ENCODE data around the gene SHISA9.

DNA sequence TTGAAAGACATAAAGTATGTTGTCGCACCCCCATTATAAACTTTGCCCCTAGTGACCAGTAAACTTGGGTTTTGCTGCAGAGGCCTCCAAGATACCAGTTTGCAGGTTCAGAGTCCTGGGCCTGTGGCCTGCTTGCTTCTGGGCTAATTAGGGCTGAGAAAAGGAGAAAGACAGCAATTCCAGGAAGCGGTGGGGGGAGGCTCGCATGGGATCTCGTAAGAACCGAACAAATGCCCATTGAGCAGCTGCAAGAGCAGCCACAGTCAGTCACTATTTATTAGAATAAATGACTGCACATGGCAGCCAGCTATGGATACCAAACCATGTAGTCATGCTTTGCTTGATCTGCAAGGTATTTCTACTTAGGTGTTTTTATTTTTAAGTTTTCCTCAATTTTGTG is 4.9 kb downstream of the SHISA9 start:
- TF ChIP-seq SRF (IDR thresholded peaks at IDR 0.05; ENCODE audit: low read depth) (no peak), POLR2A (IDR thresholded peaks at IDR 0.05; ENCODE audit: borderline replicate concordance, extremely low read depth, insufficient read depth, insufficient read length) (no peak), TCF7L2 (IDR thresholded peaks at IDR 0.05; ENCODE audit: borderline replicate concordance, extremely low read depth, insufficient read depth, insufficient read length) (no peak), POLR2AphosphoS5 (IDR thresholded peaks at IDR 0.05; ENCODE audit: low read depth, low read length) (no peak), FOSL1 (IDR thresholded peaks at IDR 0.05; ENCODE audit: low read depth) (no peak), SIN3A (IDR thresholded peaks at IDR 0.05; ENCODE audit: low read depth) (no peak), EZH2 (IDR thresholded peaks at IDR 0.05) (no peak)
- TF ChIP-seq, protein P1, sequence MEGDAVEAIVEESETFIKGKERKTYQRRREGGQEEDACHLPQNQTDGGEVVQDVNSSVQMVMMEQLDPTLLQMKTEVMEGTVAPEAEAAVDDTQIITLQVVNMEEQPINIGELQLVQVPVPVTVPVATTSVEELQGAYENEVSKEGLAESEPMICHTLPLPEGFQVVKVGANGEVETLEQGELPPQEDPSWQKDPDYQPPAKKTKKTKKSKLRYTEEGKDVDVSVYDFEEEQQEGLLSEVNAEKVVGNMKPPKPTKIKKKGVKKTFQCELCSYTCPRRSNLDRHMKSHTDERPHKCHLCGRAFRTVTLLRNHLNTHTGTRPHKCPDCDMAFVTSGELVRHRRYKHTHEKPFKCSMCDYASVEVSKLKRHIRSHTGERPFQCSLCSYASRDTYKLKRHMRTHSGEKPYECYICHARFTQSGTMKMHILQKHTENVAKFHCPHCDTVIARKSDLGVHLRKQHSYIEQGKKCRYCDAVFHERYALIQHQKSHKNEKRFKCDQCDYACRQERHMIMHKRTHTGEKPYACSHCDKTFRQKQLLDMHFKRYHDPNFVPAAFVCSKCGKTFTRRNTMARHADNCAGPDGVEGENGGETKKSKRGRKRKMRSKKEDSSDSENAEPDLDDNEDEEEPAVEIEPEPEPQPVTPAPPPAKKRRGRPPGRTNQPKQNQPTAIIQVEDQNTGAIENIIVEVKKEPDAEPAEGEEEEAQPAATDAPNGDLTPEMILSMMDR (IDR thresholded peaks at IDR 0.05 in 2 of 3, conservative IDR thresholded peaks at IDR 0.05 in 1 of 3; ENCODE audit: borderline replicate concordance in 1 of 3, insufficient read depth in 1 of 3, low read depth in 2 of 3, low read length in 2 of 3), result no peak
- TF ChIP-seq, protein P2, sequence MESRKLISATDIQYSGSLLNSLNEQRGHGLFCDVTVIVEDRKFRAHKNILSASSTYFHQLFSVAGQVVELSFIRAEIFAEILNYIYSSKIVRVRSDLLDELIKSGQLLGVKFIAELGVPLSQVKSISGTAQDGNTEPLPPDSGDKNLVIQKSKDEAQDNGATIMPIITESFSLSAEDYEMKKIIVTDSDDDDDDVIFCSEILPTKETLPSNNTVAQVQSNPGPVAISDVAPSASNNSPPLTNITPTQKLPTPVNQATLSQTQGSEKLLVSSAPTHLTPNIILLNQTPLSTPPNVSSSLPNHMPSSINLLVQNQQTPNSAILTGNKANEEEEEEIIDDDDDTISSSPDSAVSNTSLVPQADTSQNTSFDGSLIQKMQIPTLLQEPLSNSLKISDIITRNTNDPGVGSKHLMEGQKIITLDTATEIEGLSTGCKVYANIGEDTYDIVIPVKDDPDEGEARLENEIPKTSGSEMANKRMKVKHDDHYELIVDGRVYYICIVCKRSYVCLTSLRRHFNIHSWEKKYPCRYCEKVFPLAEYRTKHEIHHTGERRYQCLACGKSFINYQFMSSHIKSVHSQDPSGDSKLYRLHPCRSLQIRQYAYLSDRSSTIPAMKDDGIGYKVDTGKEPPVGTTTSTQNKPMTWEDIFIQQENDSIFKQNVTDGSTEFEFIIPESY (IDR thresholded peaks at IDR 0.05; ENCODE audit: extremely low read depth, insufficient replicate concordance, low read length), result no peak
- TF ChIP-seq, protein P3, sequence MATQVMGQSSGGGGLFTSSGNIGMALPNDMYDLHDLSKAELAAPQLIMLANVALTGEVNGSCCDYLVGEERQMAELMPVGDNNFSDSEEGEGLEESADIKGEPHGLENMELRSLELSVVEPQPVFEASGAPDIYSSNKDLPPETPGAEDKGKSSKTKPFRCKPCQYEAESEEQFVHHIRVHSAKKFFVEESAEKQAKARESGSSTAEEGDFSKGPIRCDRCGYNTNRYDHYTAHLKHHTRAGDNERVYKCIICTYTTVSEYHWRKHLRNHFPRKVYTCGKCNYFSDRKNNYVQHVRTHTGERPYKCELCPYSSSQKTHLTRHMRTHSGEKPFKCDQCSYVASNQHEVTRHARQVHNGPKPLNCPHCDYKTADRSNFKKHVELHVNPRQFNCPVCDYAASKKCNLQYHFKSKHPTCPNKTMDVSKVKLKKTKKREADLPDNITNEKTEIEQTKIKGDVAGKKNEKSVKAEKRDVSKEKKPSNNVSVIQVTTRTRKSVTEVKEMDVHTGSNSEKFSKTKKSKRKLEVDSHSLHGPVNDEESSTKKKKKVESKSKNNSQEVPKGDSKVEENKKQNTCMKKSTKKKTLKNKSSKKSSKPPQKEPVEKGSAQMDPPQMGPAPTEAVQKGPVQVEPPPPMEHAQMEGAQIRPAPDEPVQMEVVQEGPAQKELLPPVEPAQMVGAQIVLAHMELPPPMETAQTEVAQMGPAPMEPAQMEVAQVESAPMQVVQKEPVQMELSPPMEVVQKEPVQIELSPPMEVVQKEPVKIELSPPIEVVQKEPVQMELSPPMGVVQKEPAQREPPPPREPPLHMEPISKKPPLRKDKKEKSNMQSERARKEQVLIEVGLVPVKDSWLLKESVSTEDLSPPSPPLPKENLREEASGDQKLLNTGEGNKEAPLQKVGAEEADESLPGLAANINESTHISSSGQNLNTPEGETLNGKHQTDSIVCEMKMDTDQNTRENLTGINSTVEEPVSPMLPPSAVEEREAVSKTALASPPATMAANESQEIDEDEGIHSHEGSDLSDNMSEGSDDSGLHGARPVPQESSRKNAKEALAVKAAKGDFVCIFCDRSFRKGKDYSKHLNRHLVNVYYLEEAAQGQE (IDR thresholded peaks at IDR 0.05; ENCODE audit: low read depth), result no peak
